ENCODE results near the gene CLDN14. TPM values are rescaled to one million over a fixed set of nuclear protein-coding genes. Genes with fewer than 3 reads are reported as not detected.

Gene CLDN14
- total RNA-seq, 2 experiments from 2014 or later: not detected

- Histone ChIP-seq H3K4me2 (ENCODE audit: low read length) (no peak overlapping the region), H3K36me3 (ENCODE audit: insufficient read depth, low read length) (no peaks in the 10 kb centered on the region), H3K79me2 (ENCODE audit: insufficient read depth, low read depth, low read length) (no peaks in the 10 kb centered on the region), H3K9me2 (ENCODE audit: insufficient read depth, low read length) (no peaks in the 10 kb centered on the region), H3K4me1 (ENCODE audit: insufficient read depth, low read length, poor library complexity, severe bottlenecking) (no peaks in the 10 kb centered on the region), H4K20me1 (ENCODE audit: insufficient read depth, low read length) (no peaks in the 10 kb centered on the region), H3K4me3 (ENCODE audit: low read depth, low read length, poor library complexity, severe bottlenecking) (no peak overlapping the region), H3K27ac (ENCODE audit: low read depth, low read length, poor library complexity, severe bottlenecking) (no peak overlapping the region), H3K9me3 (ENCODE audit: low read length) (no peaks in the 10 kb centered on the region), H2AFZ (ENCODE audit: low read length) (no peak overlapping the region)
- TF ChIP-seq EZH2phosphoT487 (IDR thresholded peaks at IDR 0.05; ENCODE audit: borderline replicate concordance, low read depth, low read length): no peak
- TF ChIP-seq, protein P1, sequence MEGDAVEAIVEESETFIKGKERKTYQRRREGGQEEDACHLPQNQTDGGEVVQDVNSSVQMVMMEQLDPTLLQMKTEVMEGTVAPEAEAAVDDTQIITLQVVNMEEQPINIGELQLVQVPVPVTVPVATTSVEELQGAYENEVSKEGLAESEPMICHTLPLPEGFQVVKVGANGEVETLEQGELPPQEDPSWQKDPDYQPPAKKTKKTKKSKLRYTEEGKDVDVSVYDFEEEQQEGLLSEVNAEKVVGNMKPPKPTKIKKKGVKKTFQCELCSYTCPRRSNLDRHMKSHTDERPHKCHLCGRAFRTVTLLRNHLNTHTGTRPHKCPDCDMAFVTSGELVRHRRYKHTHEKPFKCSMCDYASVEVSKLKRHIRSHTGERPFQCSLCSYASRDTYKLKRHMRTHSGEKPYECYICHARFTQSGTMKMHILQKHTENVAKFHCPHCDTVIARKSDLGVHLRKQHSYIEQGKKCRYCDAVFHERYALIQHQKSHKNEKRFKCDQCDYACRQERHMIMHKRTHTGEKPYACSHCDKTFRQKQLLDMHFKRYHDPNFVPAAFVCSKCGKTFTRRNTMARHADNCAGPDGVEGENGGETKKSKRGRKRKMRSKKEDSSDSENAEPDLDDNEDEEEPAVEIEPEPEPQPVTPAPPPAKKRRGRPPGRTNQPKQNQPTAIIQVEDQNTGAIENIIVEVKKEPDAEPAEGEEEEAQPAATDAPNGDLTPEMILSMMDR (conservative IDR thresholded peaks at IDR 0.05; ENCODE audit: low read length): no peak
- intact Hi-C loops (cut with micrococcal nuclease; ENCODE audit: unreplicated experiment): no loop called here
- ChIA-PET CTCF (ENCODE audit: unreplicated experiment) (no interaction called here), POLR2A (no interaction called here)
- no peak for DNase-seq (ENCODE audit: low spot score)
- BruUV-seq (replicated peaks): no TSS peak
Measured at GRCh38 chr21:36433059-36433709, 46.7 kb downstream of the CLDN14 start.

GRCh38 chr21:36431252-36431651 is 48.7 kb downstream of the CLDN14 start:
- H3K79me2 ChIP-seq (ENCODE audit: insufficient read depth, low read depth, low read length): no peaks in the 10 kb centered on the region
- intact Hi-C loops (cut with micrococcal nuclease; ENCODE audit: unreplicated experiment): no loop called here
- POLR2A ChIA-PET: no interaction called here
- H3K27ac ChIP-seq (ENCODE audit: low read depth, low read length, poor library complexity, severe bottlenecking): no peak overlapping the region
- no peaks in the 10 kb centered on the region for H3K4me1 ChIP-seq (ENCODE audit: insufficient read depth, low read length, poor library complexity, severe bottlenecking)
- H3K36me3 ChIP-seq (ENCODE audit: insufficient read depth, low read length): no peaks in the 10 kb centered on the region
- CTCF ChIA-PET (ENCODE audit: unreplicated experiment): no interaction called here
- H3K4me3 ChIP-seq (ENCODE audit: low read depth, low read length, poor library complexity, severe bottlenecking): no peak overlapping the region
- TF ChIP-seq, protein P1 (conservative IDR thresholded peaks at IDR 0.05; ENCODE audit: low read length): no peak
- no peak for TF ChIP-seq EZH2phosphoT487 (IDR thresholded peaks at IDR 0.05; ENCODE audit: borderline replicate concordance, low read depth, low read length)
- BruUV-seq (replicated peaks): no TSS peak
- H3K9me2 ChIP-seq (ENCODE audit: insufficient read depth, low read length): no peaks in the 10 kb centered on the region
- H2AFZ ChIP-seq (ENCODE audit: low read length): no peak overlapping the region
- no peaks in the 10 kb centered on the region for H3K9me3 ChIP-seq (ENCODE audit: low read length)
- no peaks in the 10 kb centered on the region for H4K20me1 ChIP-seq (ENCODE audit: insufficient read depth, low read length)
- DNase-seq (ENCODE audit: low spot score): no peak
- H3K4me2 ChIP-seq (ENCODE audit: low read length): no peak overlapping the region

DNA sequence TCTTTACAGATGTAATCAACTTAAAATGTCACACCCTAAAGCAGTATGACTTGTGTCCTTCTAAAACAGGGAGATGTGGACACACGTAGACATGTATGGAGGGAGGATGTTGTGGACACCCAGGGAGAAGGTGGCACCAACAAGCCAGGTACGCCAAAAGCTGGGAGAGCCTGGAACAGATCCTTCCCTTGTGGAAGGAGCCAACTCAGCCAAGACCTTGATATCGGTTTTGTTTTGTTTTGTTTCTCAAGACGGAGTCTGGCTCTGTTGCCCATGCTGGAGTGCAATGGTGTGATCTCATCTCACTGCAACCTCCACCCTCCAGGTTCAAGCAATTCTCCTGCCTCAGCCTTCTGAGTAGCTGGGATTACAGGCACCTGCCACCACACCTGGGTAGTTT is 49.1 kb downstream of the CLDN14 start:
- POLR2A ChIA-PET: no interaction called here
- H4K20me1 ChIP-seq (ENCODE audit: insufficient read depth, low read length): no peaks in the 10 kb centered on the region
- no peaks in the 10 kb centered on the region for H3K9me3 ChIP-seq (ENCODE audit: low read length)
- CTCF ChIA-PET (ENCODE audit: unreplicated experiment): no interaction called here
- BruUV-seq (replicated peaks): no TSS peak
- intact Hi-C loops (cut with micrococcal nuclease; ENCODE audit: unreplicated experiment): no loop called here
- TF ChIP-seq EZH2phosphoT487 (IDR thresholded peaks at IDR 0.05; ENCODE audit: borderline replicate concordance, low read depth, low read length): no peak
- TF ChIP-seq, protein P1 (conservative IDR thresholded peaks at IDR 0.05; ENCODE audit: low read length): no peak
- H3K4me2 ChIP-seq (ENCODE audit: low read length): no peak overlapping the region
- no peak overlapping the region for H2AFZ ChIP-seq (ENCODE audit: low read length)
- H3K4me1 ChIP-seq (ENCODE audit: insufficient read depth, low read length, poor library complexity, severe bottlenecking): no peaks in the 10 kb centered on the region
- H3K9me2 ChIP-seq (ENCODE audit: insufficient read depth, low read length): no peaks in the 10 kb centered on the region
- no peak overlapping the region for H3K4me3 ChIP-seq (ENCODE audit: low read depth, low read length, poor library complexity, severe bottlenecking)
- H3K79me2 ChIP-seq (ENCODE audit: insufficient read depth, low read depth, low read length): no peaks in the 10 kb centered on the region
- DNase-seq (ENCODE audit: low spot score): no peak
- no peaks in the 10 kb centered on the region for H3K36me3 ChIP-seq (ENCODE audit: insufficient read depth, low read length)
- H3K27ac ChIP-seq (ENCODE audit: low read depth, low read length, poor library complexity, severe bottlenecking): no peak overlapping the region
